Spleen (tissue), 7 donors: ENCODE results near the gene TEK.

Experiments
- POLR2A ChIP-seq, 3 donors: fragments of 450-650 bp; IDR thresholded peaks; one replicate each; pipeline ENCODE4 v1.5.1; 2017; ENCODE audit warnings: antibody characterized with exemption in 3 of 3, mild to moderate bottlenecking in 1 of 3
- POLR2AphosphoS5 ChIP-seq, 3 donors: sonication (generic); formaldehyde crosslinking; IDR thresholded peaks; one replicate each; pipeline ENCODE4 v1.5.1; 2017; ENCODE audit warnings: antibody characterized with exemption in 3 of 3
- TF ChIP-seq, protein P1 (sequence below), 11 experiments: fragments of 200-600 bp in 7 of 11; fragments of 450-650 bp in 4 of 11; sonication (generic) in 4 of 11; IDR thresholded peaks in 8 of 11; conservative IDR thresholded peaks in 3 of 11; 1 replicate in 7 of 11; 2 replicates in 4 of 11; pipeline versions ENCODE4 v1.4.0 to v1.8.0; 2016 to 2021; ENCODE audit warnings: antibody characterized with exemption in 11 of 11, inconsistent platforms in 4 of 11, mild to moderate bottlenecking in 1 of 11
- donor health status: DM: no; HTN: no; CAD: no; lungs with moderate emphysema.
- donor health status: DM: no; HTN: no; CAD: no.
- donor health status: DM: no; HTN: no; CAD: no.

DNA sequence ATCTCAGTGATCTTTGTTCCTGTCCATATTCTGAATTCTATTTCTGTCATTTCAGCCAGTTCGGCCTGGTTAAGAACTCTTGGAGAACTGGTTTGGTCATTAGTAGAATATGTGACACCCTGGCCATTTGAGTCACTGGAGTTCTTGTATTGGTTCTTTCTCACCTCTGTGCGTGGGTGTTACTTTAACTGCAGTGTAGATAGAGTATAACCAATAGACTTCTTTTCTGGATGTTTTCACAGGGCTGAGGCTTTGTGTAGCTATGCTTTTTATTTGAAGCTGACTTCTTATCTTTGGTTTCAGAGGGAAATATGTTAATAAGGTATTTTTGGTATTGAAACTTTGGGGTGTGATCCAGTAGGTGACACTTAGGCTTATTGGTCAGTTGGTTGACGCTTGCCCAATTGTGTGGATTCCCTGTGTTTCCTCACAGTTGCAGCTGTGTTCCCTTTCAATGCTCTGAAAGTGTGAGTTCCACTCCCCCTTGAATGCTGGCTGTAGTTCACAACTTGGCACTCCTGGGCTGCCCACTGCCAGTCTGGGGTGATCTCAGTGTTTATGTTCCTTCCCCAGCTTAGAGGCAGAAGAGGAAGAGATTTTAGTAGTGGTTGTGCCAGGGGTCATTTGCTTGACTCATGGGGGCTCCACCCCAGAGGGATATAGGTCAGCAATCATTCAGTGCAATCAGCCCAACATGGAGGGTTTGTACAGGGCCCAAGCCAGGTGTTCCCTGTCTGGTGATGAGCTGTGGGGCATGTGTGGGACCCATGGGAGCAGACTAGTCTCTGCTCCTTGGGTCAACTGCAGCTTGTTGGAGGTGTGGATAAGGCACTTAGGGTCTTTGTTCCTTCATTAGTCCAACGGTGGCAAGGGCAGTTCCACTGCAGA is 34.9 kb upstream of the TEK start:
- TF ChIP-seq, protein P1, sequence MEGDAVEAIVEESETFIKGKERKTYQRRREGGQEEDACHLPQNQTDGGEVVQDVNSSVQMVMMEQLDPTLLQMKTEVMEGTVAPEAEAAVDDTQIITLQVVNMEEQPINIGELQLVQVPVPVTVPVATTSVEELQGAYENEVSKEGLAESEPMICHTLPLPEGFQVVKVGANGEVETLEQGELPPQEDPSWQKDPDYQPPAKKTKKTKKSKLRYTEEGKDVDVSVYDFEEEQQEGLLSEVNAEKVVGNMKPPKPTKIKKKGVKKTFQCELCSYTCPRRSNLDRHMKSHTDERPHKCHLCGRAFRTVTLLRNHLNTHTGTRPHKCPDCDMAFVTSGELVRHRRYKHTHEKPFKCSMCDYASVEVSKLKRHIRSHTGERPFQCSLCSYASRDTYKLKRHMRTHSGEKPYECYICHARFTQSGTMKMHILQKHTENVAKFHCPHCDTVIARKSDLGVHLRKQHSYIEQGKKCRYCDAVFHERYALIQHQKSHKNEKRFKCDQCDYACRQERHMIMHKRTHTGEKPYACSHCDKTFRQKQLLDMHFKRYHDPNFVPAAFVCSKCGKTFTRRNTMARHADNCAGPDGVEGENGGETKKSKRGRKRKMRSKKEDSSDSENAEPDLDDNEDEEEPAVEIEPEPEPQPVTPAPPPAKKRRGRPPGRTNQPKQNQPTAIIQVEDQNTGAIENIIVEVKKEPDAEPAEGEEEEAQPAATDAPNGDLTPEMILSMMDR (IDR thresholded peaks at IDR 0.05 in 8 of 11, conservative IDR thresholded peaks at IDR 0.05 in 3 of 11) = no peak
- no peak for TF ChIP-seq POLR2AphosphoS5 (IDR thresholded peaks at IDR 0.05)
- TF ChIP-seq POLR2A (IDR thresholded peaks at IDR 0.05) = no peak
